H54 (cell line): ENCODE data around the gene EML1.
"Not testable (repeated sequence)": the region's sequence is repeated elsewhere in the genome, so short reads cannot be mapped to it uniquely, and the experiment has no call there.

Source experiments
- DNase-seq: peaks from one replicate; pipeline ENCODE4 v3.0.0; 2011; ENCODE audit warnings: low spot score, mixed read lengths; ENCODE audit not compliant: insufficient read length
- FAIRE-seq: peaks from 3 replicates; lab custom pipeline; 2011; peaks lifted over from hg19 to GRCh38; lab: Jason Lieb, UNC
- POLR2A ChIP-seq: IDR thresholded peaks from 2 replicates; pipeline ENCODE4 v1.6.1; 2011; ENCODE audit warnings: low read depth, mild to moderate bottlenecking, low read length

Gene EML1

DNA sequence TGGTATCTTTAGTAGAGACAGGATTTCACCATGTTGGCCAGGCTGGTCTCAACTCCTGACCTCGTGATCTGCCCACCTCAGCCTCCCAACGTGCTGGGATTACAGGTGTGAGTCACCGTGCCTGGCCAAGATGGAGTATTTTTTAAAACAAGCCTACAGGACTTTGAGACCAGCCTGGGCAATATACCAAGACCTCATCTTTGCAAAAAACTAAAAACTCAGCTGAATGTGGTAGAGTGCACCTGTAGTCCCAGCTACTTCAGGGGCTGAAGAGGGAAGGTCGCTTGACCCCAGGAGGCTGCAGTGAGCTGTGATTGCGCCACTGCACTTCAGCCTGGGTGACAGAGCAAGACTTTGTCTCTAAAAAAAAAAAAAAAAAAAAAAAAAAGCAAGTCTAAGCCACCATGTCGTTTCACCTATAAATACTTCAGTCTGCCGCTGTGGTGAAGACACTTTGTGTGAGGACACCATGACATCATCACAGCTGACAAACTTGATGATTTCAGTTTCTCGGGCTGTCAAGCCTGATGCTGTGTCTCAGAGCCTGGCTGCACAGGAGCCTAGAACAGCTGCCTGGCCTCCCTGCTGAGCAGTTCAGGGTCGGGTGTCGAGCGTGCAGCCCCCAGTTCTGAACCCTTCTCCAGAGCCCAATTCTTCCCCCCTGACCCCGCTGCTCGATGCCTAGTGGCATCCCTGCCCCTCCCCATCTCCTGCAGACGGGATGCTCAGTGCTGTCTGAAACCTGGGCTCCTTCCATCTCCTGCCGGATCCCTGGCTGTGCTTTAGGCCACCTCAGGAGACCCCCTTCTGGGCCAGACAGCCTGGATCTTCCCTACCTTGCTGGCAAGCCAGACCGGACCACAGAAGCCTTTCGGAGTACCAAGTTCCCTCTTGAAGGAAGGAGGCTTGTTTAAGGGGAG lies 152.8 kb downstream of the EML1 start:
- DNase-seq: no peak
- no peak for TF ChIP-seq POLR2A
- no peak for FAIRE-seq

DNA sequence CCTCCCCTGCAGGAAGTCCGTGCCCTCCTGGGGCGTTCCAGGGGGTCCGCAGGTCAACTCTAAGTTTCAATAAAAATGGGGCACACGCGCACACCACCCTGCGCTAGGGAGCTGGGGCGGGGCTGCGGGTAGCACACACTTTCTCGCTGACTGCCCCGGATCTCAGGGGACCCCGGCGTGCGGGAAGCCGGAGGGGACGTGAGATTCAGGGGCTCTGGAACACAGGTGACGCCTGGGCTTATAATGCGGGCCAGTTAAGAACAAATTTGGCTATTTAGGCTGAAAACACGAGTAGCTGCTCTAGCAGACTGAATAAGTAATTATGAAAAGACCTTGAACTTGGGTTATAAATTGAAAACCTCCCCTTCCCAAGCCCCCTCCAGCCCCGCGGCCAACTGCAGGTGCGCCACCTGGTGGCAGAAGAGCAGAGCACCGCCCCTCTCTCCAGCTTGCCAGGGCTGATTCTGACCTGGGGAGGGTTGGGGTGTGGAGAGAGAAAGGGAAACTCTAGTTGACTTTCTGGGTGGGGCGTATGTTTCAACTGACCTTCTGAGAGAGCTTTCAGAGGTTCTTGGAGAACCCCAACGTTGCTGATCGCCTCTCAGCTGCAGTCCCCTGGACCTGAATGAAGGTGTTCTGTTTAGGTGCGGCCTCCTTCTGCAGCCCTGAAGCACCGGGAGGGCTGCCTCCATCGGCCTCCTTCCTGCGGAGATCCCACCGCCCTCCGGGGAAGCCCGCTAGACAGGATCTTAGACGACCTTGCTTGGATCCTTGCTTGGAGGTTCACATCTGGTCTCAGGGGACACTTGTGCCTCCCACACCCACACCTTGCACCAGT lies 153.7 kb downstream of the EML1 start:
- no peak for FAIRE-seq
- peak; percentile 60 for DNase-seq
- TF ChIP-seq POLR2A: no peak

DNA sequence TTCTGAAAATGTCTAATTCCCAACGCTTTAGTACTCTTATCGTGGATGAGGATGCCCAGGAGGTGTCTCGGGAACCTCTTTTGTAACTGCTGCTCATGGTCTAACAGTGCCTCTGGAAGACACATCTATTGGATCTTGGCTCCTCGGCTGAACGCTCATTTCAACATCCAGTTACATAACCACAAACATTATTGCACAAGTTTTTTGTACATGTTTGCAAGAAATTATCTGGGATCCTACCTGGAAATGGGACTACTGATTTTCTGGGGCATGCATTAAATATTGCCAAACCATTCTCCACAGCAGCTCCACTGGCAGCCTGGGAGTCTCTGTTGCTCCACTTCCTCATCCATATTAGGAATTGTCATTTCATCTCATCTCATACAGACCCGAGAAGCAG lies 154.5 kb downstream of the EML1 start:
- FAIRE-seq: no peak
- no peak for DNase-seq
- TF ChIP-seq POLR2A: no peak

DNA sequence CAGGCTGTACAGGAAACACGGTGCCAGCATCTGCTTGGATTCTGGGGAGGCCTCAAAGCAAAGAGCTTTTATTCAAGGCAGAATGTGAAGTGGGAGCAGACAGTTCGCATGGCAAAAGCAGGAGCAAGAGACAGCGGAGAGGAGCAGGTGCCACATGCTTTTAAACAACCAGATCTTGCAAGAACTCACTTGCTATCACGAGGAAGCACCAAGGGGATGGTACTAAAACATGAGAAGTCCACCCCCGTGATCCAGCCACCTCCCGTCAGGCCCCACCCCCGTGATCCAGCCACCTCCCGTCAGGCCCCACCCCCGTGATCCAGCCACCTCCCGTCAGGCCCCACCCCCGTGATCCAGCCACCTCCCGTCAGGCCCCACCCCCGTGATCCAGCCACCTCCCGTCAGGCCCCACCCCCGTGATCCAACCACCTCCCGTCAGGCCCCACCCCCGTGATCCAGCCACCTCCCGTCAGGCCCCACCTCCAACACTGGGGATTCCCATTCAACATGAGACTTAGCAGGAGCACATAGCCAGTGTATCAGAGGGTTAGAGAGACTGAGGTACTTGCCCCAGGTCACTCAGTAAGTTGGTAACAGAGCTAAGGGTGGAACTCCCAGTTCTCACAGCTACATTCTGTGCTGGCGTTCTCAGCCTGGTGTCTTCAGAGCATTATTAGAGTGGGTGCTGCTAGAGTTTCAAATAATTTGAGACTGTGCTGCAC lies 156.0 kb downstream of the EML1 start:
- not testable (repeated sequence) for FAIRE-seq, DNase-seq

DNA sequence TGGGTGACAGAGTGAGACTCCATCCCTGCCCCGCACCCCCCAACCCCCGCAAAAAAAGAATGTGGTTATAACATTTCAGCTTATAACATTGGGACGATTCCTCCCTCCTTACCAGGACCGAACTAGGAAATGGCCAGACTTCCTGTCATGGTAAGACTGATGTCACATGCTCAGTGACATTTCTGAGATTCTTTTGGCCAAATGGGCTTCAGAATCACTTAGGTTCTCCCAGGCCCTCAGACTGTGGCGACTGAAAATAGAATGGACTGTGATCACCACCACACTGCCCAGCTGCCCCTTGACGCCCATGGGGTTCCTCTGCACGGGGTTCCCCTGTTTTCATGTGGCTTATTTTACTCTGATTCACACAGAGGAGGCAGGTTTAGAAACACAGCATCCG lies 157.0 kb downstream of the EML1 start:
- TF ChIP-seq POLR2A: no peak
- DNase-seq (no peak), FAIRE-seq (no peak)

DNA sequence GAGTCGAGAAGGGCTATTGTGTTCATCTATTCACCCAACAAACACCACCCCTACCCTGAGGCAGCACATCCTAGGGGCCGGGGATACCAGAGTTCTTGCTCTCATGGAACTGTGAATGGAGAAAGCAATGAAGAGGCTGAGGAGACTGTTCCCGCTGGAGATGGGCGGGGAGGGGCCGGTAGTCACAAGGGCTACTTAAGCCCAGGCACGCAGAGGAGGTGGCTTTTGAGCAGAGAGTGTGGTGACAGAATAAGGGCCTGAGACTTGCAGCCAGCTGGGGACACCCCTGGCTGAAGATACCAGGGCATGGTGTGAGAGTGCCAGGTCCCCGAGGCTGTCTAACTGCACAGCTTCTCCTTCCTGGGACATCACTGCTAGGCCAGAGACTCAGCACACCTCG lies 157.9 kb downstream of the EML1 start:
- TF ChIP-seq POLR2A: no peak
- no peak for DNase-seq
- FAIRE-seq: no peak

DNA sequence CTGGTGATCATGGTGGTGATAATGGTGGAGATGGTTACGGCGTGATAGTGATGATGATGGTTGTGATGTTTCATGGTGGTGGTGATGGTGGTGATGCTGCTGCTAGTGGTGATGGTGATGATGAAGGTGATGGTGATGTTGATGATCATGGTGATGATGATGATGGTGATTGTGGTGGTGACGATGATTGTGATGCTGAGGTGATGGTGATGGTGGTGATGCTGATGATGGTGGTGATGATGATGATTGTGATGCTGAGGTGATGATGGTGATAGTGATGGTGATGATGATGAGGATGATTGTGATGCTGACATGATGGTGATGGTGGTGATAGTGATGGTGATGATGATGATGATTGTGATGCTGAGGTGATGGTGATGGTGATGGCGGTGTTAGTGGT lies 158.8 kb downstream of the EML1 start:
- DNase-seq (no peak), FAIRE-seq (no peak)
- TF ChIP-seq POLR2A: no peak

DNA sequence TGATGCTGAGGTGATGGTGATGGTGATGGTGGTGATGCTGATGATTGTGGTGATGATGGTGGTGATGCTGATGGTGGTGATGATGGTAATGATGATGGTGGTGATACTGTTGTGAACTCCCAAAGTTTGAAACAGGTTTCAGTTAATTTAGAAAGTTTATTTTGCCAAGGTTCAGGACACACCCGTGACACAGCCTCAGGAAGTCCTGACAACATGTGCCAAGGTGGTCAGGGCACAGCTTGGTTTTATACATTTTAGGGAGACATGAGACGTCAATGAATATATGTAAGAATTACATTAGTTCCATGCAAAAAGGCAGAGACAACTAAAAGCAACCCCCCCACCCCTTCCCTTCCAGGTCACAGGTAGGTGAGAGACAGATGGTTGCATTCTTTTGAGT lies 159.2 kb downstream of the EML1 start:
- FAIRE-seq: no peak
- TF ChIP-seq POLR2A: no peak
- DNase-seq: no peak

DNA sequence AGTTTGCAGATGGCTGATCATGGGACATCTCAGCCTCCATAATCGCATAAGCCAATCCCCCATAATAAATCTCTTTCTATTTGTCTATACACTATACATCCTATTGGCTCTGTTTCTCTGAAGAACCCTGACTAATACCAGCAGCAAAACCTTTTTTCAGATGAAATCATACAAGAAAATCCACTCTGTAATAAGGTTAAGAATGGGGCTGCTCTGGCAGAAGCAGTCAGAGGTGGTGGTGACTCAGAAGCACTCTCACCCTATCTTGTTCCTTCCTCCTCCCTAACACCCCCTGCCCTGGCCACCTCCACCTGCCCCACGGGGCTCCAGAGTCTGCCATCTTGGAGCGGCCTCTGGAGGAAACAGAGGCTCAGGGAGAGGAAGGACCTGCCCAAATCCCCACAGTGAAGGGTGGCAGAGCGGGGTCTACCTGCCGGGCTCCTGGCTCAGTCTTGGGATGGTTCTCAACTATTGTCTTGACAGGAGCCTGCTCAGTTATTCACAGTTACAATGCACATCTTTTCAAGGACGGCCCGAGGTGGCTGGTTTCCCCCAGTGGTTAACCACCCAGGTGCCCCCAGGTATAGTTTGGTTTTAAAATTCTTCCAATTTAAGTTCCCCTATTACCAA lies 162.7 kb downstream of the EML1 start:
- FAIRE-seq (no peak), DNase-seq (no peak)
- no peak for TF ChIP-seq POLR2A

DNA sequence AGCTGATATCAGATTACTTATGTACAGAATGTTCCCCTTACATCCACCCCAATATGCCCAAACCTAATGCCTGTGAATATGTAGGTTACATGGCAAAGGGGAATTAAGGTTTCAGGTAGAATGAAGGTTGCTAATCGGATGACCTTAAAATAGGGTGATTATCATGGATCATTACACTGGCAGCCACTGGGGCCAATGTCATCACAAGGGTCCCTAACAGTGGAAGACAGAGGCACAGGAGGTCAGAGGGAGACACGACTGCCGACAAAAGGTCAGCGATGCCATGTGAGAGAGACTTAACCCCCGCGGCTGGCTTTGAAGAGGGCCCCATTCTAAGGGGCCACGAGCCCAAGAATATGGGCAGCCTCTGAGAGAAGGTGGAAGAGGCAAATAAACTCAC lies 165.2 kb downstream of the EML1 start:
- DNase-seq: no peak
- FAIRE-seq: no peak
- no peak for TF ChIP-seq POLR2A

DNA sequence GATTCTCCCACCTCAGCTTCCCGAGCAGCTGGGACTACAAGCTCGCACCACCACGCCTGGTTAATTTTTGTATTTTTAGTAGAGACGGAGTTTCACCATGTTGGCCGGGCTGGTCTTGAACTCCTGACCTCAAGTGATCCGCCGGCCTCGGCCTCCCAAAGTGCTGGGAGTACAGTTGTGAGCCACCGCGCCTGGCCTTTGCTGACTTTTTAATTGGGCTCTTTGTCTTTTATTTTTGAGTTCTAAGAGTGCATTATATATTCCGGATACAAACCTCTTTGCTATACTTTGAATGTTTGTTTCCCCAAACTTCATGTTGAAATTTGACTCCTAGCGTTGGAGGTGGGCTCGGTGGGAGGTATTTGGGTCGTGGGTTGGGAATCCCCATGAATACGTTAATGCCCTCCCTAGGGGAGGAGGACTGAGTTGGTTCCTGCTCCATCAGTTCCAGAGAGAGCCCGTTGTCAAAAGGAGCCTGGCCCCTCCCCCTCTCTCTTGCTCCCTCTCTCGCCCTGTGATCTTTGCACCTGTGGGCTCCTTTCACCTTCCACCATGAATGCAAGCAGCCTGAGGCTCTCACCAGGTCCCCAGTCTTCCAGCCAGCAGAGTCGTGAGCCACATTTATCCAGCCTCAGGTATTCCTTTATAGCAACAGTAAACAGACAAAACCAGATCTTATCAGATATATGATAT lies 168.8 kb downstream of the EML1 start:
- DNase-seq (no peak), FAIRE-seq (no peak)
- TF ChIP-seq POLR2A: no peak

DNA sequence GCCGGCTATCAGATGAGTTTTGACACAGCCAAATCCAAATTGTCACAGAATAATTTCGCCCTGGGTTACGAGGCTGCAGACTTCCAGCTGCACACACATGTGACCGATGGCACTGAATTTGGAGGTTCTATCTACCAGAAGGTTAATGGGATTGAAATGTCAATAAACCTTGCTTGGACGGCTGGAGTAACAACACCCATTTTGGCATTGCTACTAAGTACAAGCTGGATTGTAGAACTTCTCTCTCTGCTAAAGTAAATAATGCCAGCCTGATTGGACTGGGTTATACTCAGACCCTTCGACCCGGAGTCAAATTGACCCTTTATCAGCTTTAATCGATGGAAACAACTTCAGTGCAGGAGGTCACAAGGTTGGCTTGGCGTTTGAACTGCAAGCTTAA lies 171.8 kb downstream of the EML1 start:
- no peak for FAIRE-seq
- no peak for TF ChIP-seq POLR2A
- no peak for DNase-seq
